HCT116 (cell line): ENCODE results near the gene NAA40. TPM values are rescaled to one million over a fixed set of nuclear protein-coding genes. Genes with fewer than 3 reads are reported as not detected.

Experiments used
- ATAC-seq: fragments of 200-7000 bp; cut with Tn5 transposase; 2 replicates; pipeline ENCODE4 v1.9.1; 2020; ENCODE audit warnings: mild to moderate bottlenecking, moderate library complexity
- BruUV-seq: library from RNA; stranded (reverse); fragments of 400-500 nt; replicated peaks from 2 replicates; lab custom pipeline; 2021; lab: Mats Ljungman, UMichigan
- CTCF ChIA-PET: fragments of 300-600 bp; sonication (Branson Sonifier 250); formaldehyde crosslinking; loops from one replicate; lab custom pipeline; 2021; ENCODE audit warnings: antibody characterized with exemption; lab: Charles Lee
- POLR2A ChIA-PET: fragments of 300-600, 350-600 bp; sonication (Branson Sonifier 250); formaldehyde crosslinking; loops from one replicate; lab custom pipeline; 2021; ENCODE audit warnings: antibody characterized with exemption; lab: Charles Lee
- RAD21 ChIA-PET, 2 experiments: fragments of 300-600 bp; sonication (Branson Sonifier 250); formaldehyde crosslinking; loops; one replicate each; lab custom pipeline; 2023; ENCODE audit warnings: low total read pairs in 2 of 2; ENCODE audit not compliant: uncharacterized antibody in 2 of 2, unreplicated experiment in 2 of 2, low non-redundant PET in 1 of 2; lab: Charles Lee
- DNase-seq: peaks from one replicate; pipeline ENCODE4 v3.0.0-alpha.2; 2010; ENCODE audit warnings: low read depth, low spot score
- H2AFZ ChIP-seq: fragments of 200-600 bp; shearing (Covaris generic), sonication (generic); 2 replicates; pipeline ENCODE4 v1.6.1; 2017; ENCODE audit warnings: low read depth, mixed run types, mixed read lengths, antibody characterized with exemption, low read length; ENCODE audit not compliant: poor library complexity, severe bottlenecking
- H3K27ac ChIP-seq: 2 replicates; pipeline ENCODE4 v1.5.1; 2012; ENCODE audit warnings: low read depth, low read length
- H3K27me3 ChIP-seq: fragments of 200-600 bp; sonication (generic); 2 replicates; pipeline ENCODE4 v1.6.1; 2016; ENCODE audit warnings: mixed run types, low read length, mixed read lengths; ENCODE audit not compliant: insufficient read depth
- H3K36me3 ChIP-seq, 2 experiments: fragments of 200-500 bp in 1 of 2; fragments of 200-600 bp in 1 of 2; sonication (Bioruptor generic) in 1 of 2; sonication (generic) in 1 of 2; 2 replicates each; pipeline versions ENCODE4 v1.5.1 to v1.6.1; 2014 to 2016; ENCODE audit warnings: low read length in 2 of 2, inconsistent platforms in 1 of 2, mixed read lengths in 1 of 2, mixed run types in 1 of 2; ENCODE audit not compliant: insufficient read depth in 2 of 2, control insufficient read depth in 1 of 2
- H3K4me1 ChIP-seq, 2 experiments: fragments of 200-600 bp in 1 of 2; sonication (generic) in 1 of 2; 2 replicates each; pipeline versions ENCODE4 v1.5.1 to v1.6.1; 2012 to 2017; ENCODE audit warnings: low read length in 2 of 2, inconsistent platforms in 1 of 2, mild to moderate bottlenecking in 1 of 2, mixed read lengths in 1 of 2, mixed run types in 1 of 2, moderate library complexity in 1 of 2; ENCODE audit not compliant: insufficient read depth in 2 of 2, control insufficient read depth in 1 of 2
- H3K4me2 ChIP-seq: fragments of 200-600 bp; sonication (generic); 2 replicates; pipeline ENCODE4 v1.6.1; 2017; ENCODE audit warnings: mixed run types, low read length, mixed read lengths
- H3K4me3 ChIP-seq, 2 experiments: fragments of 200-600 bp in 1 of 2; sonication (generic) in 1 of 2; replicated peaks in 1 of 2; 2 replicates each; pipeline ENCODE4 v1.5.1; 2011 to 2016; ENCODE audit warnings: low read length in 2 of 2, control low read depth in 1 of 2, low read depth in 1 of 2, mild to moderate bottlenecking in 1 of 2, mixed read lengths in 1 of 2, mixed run types in 1 of 2
- H3K79me2 ChIP-seq: fragments of 200-600 bp; sonication (generic); 2 replicates; pipeline ENCODE4 v1.6.1; 2017; ENCODE audit warnings: mild to moderate bottlenecking, mixed run types, low read length, moderate library complexity, mixed read lengths; ENCODE audit not compliant: insufficient read depth
- H3K9ac ChIP-seq: fragments of 200-600 bp; sonication (generic); 2 replicates; pipeline ENCODE4 v1.6.1; 2016; ENCODE audit warnings: low read length, mixed read lengths
- H3K9me2 ChIP-seq: fragments of 200-600 bp; sonication (generic), shearing (Covaris generic); 2 replicates; pipeline ENCODE4 v1.6.1; 2017; ENCODE audit warnings: mixed run types, mild to moderate bottlenecking, moderate library complexity; ENCODE audit not compliant: insufficient read depth
- H3K9me3 ChIP-seq, 2 experiments: fragments of 200-500 bp in 1 of 2; fragments of 200-600 bp in 1 of 2; sonication (Bioruptor generic) in 1 of 2; sonication (generic) in 1 of 2; 2 replicates each; pipeline ENCODE4 v1.6.1; 2014 to 2017; ENCODE audit warnings: low read length in 2 of 2, mixed read lengths in 2 of 2, inconsistent platforms in 1 of 2, low read depth in 1 of 2, mild to moderate bottlenecking in 1 of 2, mixed run types in 1 of 2, moderate library complexity in 1 of 2; ENCODE audit not compliant: control insufficient read depth in 1 of 2, insufficient read depth in 1 of 2
- H4K20me1 ChIP-seq: fragments of 200-600 bp; sonication (generic), shearing (Covaris generic); 2 replicates; pipeline ENCODE4 v1.6.1; 2017; ENCODE audit warnings: mixed run types, mild to moderate bottlenecking, moderate library complexity; ENCODE audit not compliant: insufficient read depth
- ATF3 ChIP-seq: IDR thresholded peaks from 2 replicates; pipeline ENCODE4 v1.6.1; 2012
- CBX3 ChIP-seq: IDR thresholded peaks from 2 replicates; pipeline ENCODE4 v1.6.1; 2012; ENCODE audit warnings: low read depth
- EGR1 ChIP-seq: IDR thresholded peaks from 2 replicates; pipeline ENCODE4 v1.6.1; 2012; ENCODE audit warnings: low read depth
- ELF1 ChIP-seq: IDR thresholded peaks from 2 replicates; pipeline ENCODE4 v1.6.1; 2012; ENCODE audit warnings: low read depth, borderline replicate concordance
- EZH2phosphoT487 ChIP-seq: fragments of 200-600 bp; IDR thresholded peaks from 2 replicates; pipeline ENCODE4 v1.6.1; 2018; ENCODE audit warnings: antibody characterized with exemption, borderline replicate concordance
- JUND ChIP-seq: IDR thresholded peaks from 2 replicates; pipeline ENCODE4 v1.6.1; 2012
- MAX ChIP-seq: IDR thresholded peaks from 2 replicates; pipeline ENCODE4 v1.6.1; 2012
- POLR2A ChIP-seq: IDR thresholded peaks from 2 replicates; pipeline ENCODE4 v1.7.0; 2011; ENCODE audit warnings: borderline replicate concordance; ENCODE audit not compliant: insufficient read depth, insufficient read length; ENCODE audit errors: extremely low read depth
- POLR2AphosphoS5 ChIP-seq: IDR thresholded peaks from 2 replicates; pipeline ENCODE4 v1.6.1; 2011; ENCODE audit warnings: mild to moderate bottlenecking, low read depth, low read length, moderate library complexity
- RAD21 ChIP-seq: IDR thresholded peaks from 2 replicates; pipeline ENCODE4 v1.6.1; 2012; ENCODE audit warnings: low read depth, mild to moderate bottlenecking
- REST ChIP-seq: IDR thresholded peaks from 2 replicates; pipeline ENCODE4 v1.6.1; 2012; ENCODE audit warnings: low read depth
- SIN3A ChIP-seq: IDR thresholded peaks from 2 replicates; pipeline ENCODE4 v1.6.1; 2012; ENCODE audit warnings: low read depth
- SRF ChIP-seq: IDR thresholded peaks from 2 replicates; pipeline ENCODE4 v1.6.1; 2012; ENCODE audit warnings: low read depth
- YY1 ChIP-seq: IDR thresholded peaks from 2 replicates; pipeline ENCODE4 v1.6.1; 2011; ENCODE audit warnings: low read length, low read depth, moderate library complexity, mild to moderate bottlenecking; ENCODE audit not compliant: insufficient replicate concordance; ENCODE audit errors: extremely low read depth
- ZNF274 ChIP-seq: fragments of 200-500 bp; sonication (Bioruptor generic); IDR thresholded peaks from 2 replicates; pipeline ENCODE4 v1.6.1; 2014; ENCODE audit warnings: mild to moderate bottlenecking, low read depth, low read length, inconsistent platforms
- intact Hi-C: fragments of 100-400 bp; cut with micrococcal nuclease; formaldehyde crosslinking; loops from 2 replicates; pipeline ENCODE4 v1.10.0; 2022
- total RNA-seq: library from RNA; stranded (reverse); gene quantifications from one replicate; pipeline ENCODE4 v1.2.1, GENCODE V29; 2021; ENCODE audit not compliant: unreplicated experiment

Gene NAA40
- total RNA-seq, 1 experiment from 2014 or later: 25.3 TPM

- TF ChIP-seq ATF3: no peak
- TF ChIP-seq YY1: no peak
- no peak for TF ChIP-seq SRF
- TF ChIP-seq CBX3: no peak
- TF ChIP-seq ELF1: no peak
These were observed 59.1 kb downstream of the NAA40 start (continued) for GRCh38 chr11:63997801-63998337.

- H3K36me3 ChIP-seq: peaks cover 5 to 26% of the 10 kb centered on the region in 2 experiments; a peak in 3 of 4 replicates
- no peaks in the 10 kb centered on the region for H3K27me3 ChIP-seq
- H4K20me1 ChIP-seq: no peaks in the 10 kb centered on the region
- H3K79me2 ChIP-seq: no peaks in the 10 kb centered on the region; the same call in 1 of the 2 replicates
- H3K4me1 ChIP-seq: no peaks in the 10 kb centered on the region
- ChIA-PET RAD21 (no interaction called here), POLR2A (interaction anchor here (1.4 kb wide), 1 partner anchor 9 kb away, joined by 3 read pairs; no protein-coding TSS in a partner anchor), CTCF (interaction anchor here (1.6 kb wide), 1 partner anchor 9 kb away, joined by 3 read pairs; no protein-coding TSS in a partner anchor)
- H3K27ac ChIP-seq: no peak overlapping the region
- no peak overlapping the region for H3K9ac ChIP-seq
- no peak for TF ChIP-seq SRF
- TF ChIP-seq SIN3A: no peak
- no peak for TF ChIP-seq POLR2A
- TF ChIP-seq MAX: no peak
- no peak for TF ChIP-seq REST
- TF ChIP-seq ELF1: no peak
- TF ChIP-seq ZNF274: no peak
- no peak for TF ChIP-seq EGR1
- no peak for TF ChIP-seq POLR2AphosphoS5
- TF ChIP-seq RAD21: no peak
- no peak for TF ChIP-seq YY1
- TF ChIP-seq JUND: no peak
- TF ChIP-seq EZH2phosphoT487: no peak
- DNase-seq (no peak), ATAC-seq (peak; percentile 35)
- no TSS peak for BruUV-seq
- H3K4me3 ChIP-seq: no peak overlapping the region
- H3K9me3 ChIP-seq: no peaks in the 10 kb centered on the region
- no peak overlapping the region for H2AFZ ChIP-seq
- H3K4me2 ChIP-seq: no peak overlapping the region
- H3K9me2 ChIP-seq: no peaks in the 10 kb centered on the region
- intact Hi-C loops: no loop called here
These were observed 60.0 kb downstream of the NAA40 start for GRCh38 chr11:63998558-63999348.
